Spleen (tissue), 11 donors: ENCODE data around the gene RGS14. TPM values are rescaled to one million over a fixed set of nuclear protein-coding genes. Genes with fewer than 3 reads are reported as not detected.

Source experiments
- DNase-seq: peaks from one replicate; pipeline ENCODE4 v3.0.0-alpha.2; 2020
- H3K27ac ChIP-seq, 8 donors: fragments of 200-600 bp; sonication (generic) in 7 of 8; 1 replicate in 4 of 8; 2 replicates in 4 of 8; pipeline versions ENCODE4 v1.5.0 to v1.8.0; 2016 to 2021; ENCODE audit warnings: inconsistent platforms in 4 of 8, mild to moderate bottlenecking in 4 of 8, moderate library complexity in 1 of 8
- H3K27me3 ChIP-seq, 7 donors: fragments of 200-600 bp; sonication (generic) in 6 of 7; replicated peaks in 1 of 7; 1 replicate in 4 of 7; 2 replicates in 3 of 7; pipeline versions ENCODE4 v1.5.0 to v1.8.0; 2016 to 2021; ENCODE audit warnings: inconsistent platforms in 3 of 7, mild to moderate bottlenecking in 1 of 7
- H3K36me3 ChIP-seq, 6 donors: fragments of 200-600 bp; sonication (generic) in 5 of 6; 1 replicate in 4 of 6; 2 replicates in 2 of 6; pipeline versions ENCODE4 v1.5.0 to v1.8.0; 2016 to 2021; ENCODE audit warnings: inconsistent platforms in 2 of 6
- H3K4me1 ChIP-seq, 6 donors: fragments of 200-600 bp; sonication (generic) in 5 of 6; 1 replicate in 3 of 6; 2 replicates in 3 of 6; pipeline versions ENCODE4 v1.5.0 to v1.8.0; 2016 to 2021; ENCODE audit warnings: inconsistent platforms in 3 of 6
- H3K4me3 ChIP-seq, 8 donors: fragments of 200-600 bp; sonication (generic) in 7 of 8; 1 replicate in 4 of 8; 2 replicates in 4 of 8; pipeline versions ENCODE4 v1.5.0 to v1.8.0; 2016 to 2021; ENCODE audit warnings: inconsistent platforms in 4 of 8, mild to moderate bottlenecking in 4 of 8, moderate library complexity in 2 of 8
- H3K9me3 ChIP-seq, 8 donors: fragments of 200-600 bp; sonication (generic) in 7 of 8; 1 replicate in 4 of 8; 2 replicates in 4 of 8; pipeline versions ENCODE4 v1.5.0 to v1.8.0; 2016 to 2021; ENCODE audit warnings: inconsistent platforms in 4 of 8
- CTCF ChIP-seq, 11 experiments: fragments of 200-600 bp in 7 of 11; fragments of 450-650 bp in 4 of 11; sonication (generic) in 4 of 11; IDR thresholded peaks in 8 of 11; conservative IDR thresholded peaks in 3 of 11; 1 replicate in 7 of 11; 2 replicates in 4 of 11; pipeline versions ENCODE4 v1.4.0 to v1.8.0; 2016 to 2021; ENCODE audit warnings: antibody characterized with exemption in 11 of 11, inconsistent platforms in 4 of 11, mild to moderate bottlenecking in 1 of 11
- POLR2A ChIP-seq, 3 donors: fragments of 450-650 bp; IDR thresholded peaks; one replicate each; pipeline ENCODE4 v1.5.1; 2017; ENCODE audit warnings: antibody characterized with exemption in 3 of 3, mild to moderate bottlenecking in 1 of 3
- POLR2AphosphoS5 ChIP-seq, 3 donors: sonication (generic); formaldehyde crosslinking; IDR thresholded peaks; one replicate each; pipeline ENCODE4 v1.5.1; 2017; ENCODE audit warnings: antibody characterized with exemption in 3 of 3
- WGBS, 5 donors: extraction: QIAGEN DNeasy Blood & Tissue Kit in 3 of 5; methylation state at CpG; one replicate each; pipeline versions ENCODE4 v1.1.5 to v1.1.7; 2013 to 2018; 5-methylcytosine and 5-hydroxymethylcytosine counted together
- intact Hi-C: fragments of 100-400 bp; cut with DNase I; formaldehyde crosslinking; loops from one replicate; pipeline ENCODE4 v1.15.0; 2023; ENCODE audit warnings: low total_unique reads
- polyA plus RNA-seq, 3 donors: library from polyadenylated mRNA; stranded (reverse); fragments of 200-250 nt; gene quantifications; one replicate each; pipeline ENCODE4 v1.2.1, GENCODE V29; 2013
- total RNA-seq, 7 donors: library from RNA; depleted of rRNA in 3 of 7; stranded (reverse); fragments of >200 nt in 3 of 7; fragmentation: NEBNext Ultra II Directional in 4 of 7; extraction: Animal tissue kit (Norgen Biotek cat#: 25700) in 4 of 7; gene quantifications; one replicate each; pipeline versions ENCODE4 v1.1.0 to v1.2.1, GENCODE V29; 2016 to 2021
- donor health status: healthy with polysubstance abuse.
- donor health status: DM: no; HTN: no; CAD: no; lungs with moderate emphysema.
- donor health status: DM: no; HTN: no; CAD: no.
- donor health status: Bipolar disorder and iron deficiency.
- donor health status: healthy.
- donor health status: DM: no; HTN: no; CAD: no.
- donor health status: DM: yes; HTN: yes; CAD: no.

RGS14 gene
- total and polyA plus RNA-seq, 10 donors: 45.3 to 111 (median 76.9) TPM

DNA sequence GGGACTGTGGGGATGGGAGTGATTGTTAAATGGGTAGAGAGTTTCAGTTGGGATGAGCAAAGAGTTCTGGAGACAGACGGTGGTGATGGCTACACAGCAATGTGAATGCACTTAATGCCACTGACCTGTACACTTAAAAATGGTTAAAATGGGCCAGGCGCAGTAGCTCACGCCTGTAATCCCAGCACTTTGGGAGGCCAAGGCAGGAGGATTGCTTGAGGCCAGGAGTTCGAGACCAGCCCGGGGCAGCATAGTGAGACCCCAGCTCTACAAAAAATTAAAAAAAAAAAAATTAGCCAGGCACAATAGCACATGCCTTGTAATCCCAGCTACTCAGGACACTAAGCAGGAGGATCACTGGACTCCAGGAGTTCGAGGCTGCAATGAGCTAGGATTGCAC, 13.9 kb upstream of the RGS14 start:
- WGBS, 5 donors: 93 to 97% (median 96%) methylated on average over 6 of the region's 6 CpGs
- no peak for TF ChIP-seq POLR2A (IDR thresholded peaks at IDR 0.05)
- TF ChIP-seq POLR2AphosphoS5 (IDR thresholded peaks at IDR 0.05): no peak
- TF ChIP-seq CTCF (IDR thresholded peaks at IDR 0.05 in 8 of 11, conservative IDR thresholded peaks at IDR 0.05 in 3 of 11): no peak
- Histone ChIP-seq H3K4me3 (no peak overlapping the region), H3K4me1 (peaks cover 10 to 94% (median 39%) of the 10 kb centered on the region in 6 donors), H3K27me3 (no peaks in the 10 kb centered on the region), H3K36me3 (peaks cover 0 to 100% (median 43%) of the 10 kb centered on the region in 6 donors), H3K9me3 (no peaks in the 10 kb centered on the region), H3K27ac (no peak overlapping the region)
- intact Hi-C loops: no loop called here
- peak; percentile 19 for DNase-seq

DNA sequence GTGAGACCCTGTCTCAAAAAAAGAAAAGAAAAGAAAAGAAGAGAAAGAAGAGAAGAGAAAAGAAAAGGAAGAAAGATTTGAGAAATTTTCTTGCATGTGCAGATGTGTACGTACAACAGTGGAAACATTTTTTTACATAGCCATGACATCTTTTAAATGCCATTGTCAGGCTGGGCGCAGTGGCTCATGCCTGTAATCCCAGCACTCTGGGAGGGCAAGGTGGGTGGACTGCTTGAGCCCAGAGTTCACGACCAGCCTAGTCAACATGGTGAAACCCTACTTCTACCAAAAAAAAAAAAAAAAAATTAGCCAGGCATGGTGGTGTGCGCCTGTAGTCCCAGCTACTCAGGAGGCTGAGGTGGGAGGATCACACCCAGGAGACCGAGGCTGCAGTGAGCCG, 12.8 kb upstream of the RGS14 start:
- H3K4me3 ChIP-seq: no peak overlapping the region
- peaks cover 0 to 100% (median 48%) of the 10 kb centered on the region in 6 donors for H3K36me3 ChIP-seq
- peaks cover 21 to 94% (median 41%) of the 10 kb centered on the region in 6 donors for H3K4me1 ChIP-seq
- no peak overlapping the region for H3K27ac ChIP-seq
- H3K27me3 ChIP-seq: no peaks in the 10 kb centered on the region
- 94 to 98% (median 95%) methylated on average over 6 of the region's 6 CpGs for WGBS, 5 donors
- H3K9me3 ChIP-seq: no peaks in the 10 kb centered on the region
- intact Hi-C loops: no loop called here
- no peak for TF ChIP-seq POLR2A (IDR thresholded peaks at IDR 0.05)
- TF ChIP-seq CTCF (IDR thresholded peaks at IDR 0.05 in 8 of 11, conservative IDR thresholded peaks at IDR 0.05 in 3 of 11): no peak
- TF ChIP-seq POLR2AphosphoS5 (IDR thresholded peaks at IDR 0.05): no peak
- DNase-seq: peak; percentile 17

GRCh38 chr5:177346820-177347219, 10.9 kb upstream of the RGS14 start:
- 77 to 96% (median 82%) methylated on average over 4 of the region's 4 CpGs for WGBS, 5 donors
- no peak overlapping the region for H3K27ac ChIP-seq
- intact Hi-C loops: no loop called here
- peak; percentile 1 for DNase-seq
- H3K4me1 ChIP-seq: peaks cover 33 to 96% (median 51%) of the 10 kb centered on the region in 6 donors
- no peaks in the 10 kb centered on the region for H3K27me3 ChIP-seq
- peaks cover 0 to 85% (median 44%) of the 10 kb centered on the region in 6 donors for H3K36me3 ChIP-seq
- no peak for TF ChIP-seq CTCF (IDR thresholded peaks at IDR 0.05 in 8 of 11, conservative IDR thresholded peaks at IDR 0.05 in 3 of 11)
- TF ChIP-seq POLR2A (IDR thresholded peaks at IDR 0.05): no peak
- TF ChIP-seq POLR2AphosphoS5 (IDR thresholded peaks at IDR 0.05): no peak
- H3K4me3 ChIP-seq: no peak overlapping the region
- no peaks in the 10 kb centered on the region for H3K9me3 ChIP-seq

- Histone ChIP-seq H3K27me3 (no peaks in the 10 kb centered on the region), H3K27ac (no peak overlapping the region), H3K4me1 (peaks cover 33 to 96% (median 60%) of the 10 kb centered on the region in 6 donors), H3K4me3 (no peak overlapping the region), H3K9me3 (no peaks in the 10 kb centered on the region), H3K36me3 (peaks cover 0 to 77% (median 40%) of the 10 kb centered on the region in 6 donors)
- intact Hi-C loops: no loop called here
- WGBS, 5 donors: 88 to 98% (median 90%) methylated on average over 4 of the region's 4 CpGs
- no peak for TF ChIP-seq CTCF (IDR thresholded peaks at IDR 0.05 in 8 of 11, conservative IDR thresholded peaks at IDR 0.05 in 3 of 11)
- no peak for TF ChIP-seq POLR2A (IDR thresholded peaks at IDR 0.05)
- DNase-seq: peak; percentile 4
These were observed 10.0 kb upstream of the RGS14 start for GRCh38 chr5:177347699-177348098.
